Right hindlimb (tissue), 1 donor: Measurements from ENCODE around the gene CLCN7.

Source experiments
- DNase-seq: peaks from one replicate; pipeline ENCODE4 v3.0.0-alpha.2; 2018

The CLCN7 gene

DNA sequence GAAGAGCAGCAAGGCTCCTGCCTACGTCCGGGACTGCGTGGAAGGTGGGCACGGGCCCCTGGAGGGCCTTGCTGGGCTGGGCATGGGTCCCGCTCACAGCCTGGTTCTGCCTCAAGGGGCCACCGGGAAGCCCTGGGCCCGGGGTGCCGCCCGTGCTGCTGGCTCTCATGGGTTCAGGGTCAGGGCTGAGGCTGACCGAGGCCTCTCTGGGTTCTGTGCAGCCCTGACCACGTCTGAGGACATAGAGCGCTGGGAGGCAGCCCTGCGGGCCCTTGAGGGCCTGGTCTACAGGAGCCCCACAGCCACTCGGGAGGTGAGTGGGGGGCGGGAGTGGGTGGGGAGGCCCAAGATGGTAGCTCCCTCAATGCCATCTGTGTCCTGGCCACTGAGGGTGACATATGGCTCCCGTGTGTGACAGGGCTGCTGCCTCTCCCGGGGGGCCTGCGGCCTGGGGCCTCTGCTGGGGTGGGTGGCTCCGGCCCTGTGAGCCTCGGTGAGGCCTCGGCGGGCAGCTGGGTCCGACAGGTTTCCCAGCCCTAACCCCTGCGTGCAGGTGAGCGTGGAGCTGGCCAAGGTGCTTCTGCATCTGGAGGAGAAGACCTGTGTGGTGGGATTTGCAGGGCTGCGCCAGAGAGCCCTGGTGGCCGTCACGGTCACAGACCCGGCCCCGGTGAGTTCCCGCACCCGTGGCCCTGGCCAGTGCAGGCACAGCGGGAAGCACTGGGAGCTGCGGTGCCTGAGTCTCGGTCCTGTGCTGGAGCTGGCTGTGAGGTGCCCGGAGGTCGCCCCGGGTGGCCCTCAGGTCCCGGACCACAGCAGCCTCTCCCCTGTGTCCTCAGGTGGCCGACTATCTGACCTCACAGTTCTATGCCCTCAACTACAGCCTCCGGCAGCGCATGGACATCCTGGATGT lies 27.5 kb upstream of the CLCN7 start:
- DNase-seq = no peak

DNA sequence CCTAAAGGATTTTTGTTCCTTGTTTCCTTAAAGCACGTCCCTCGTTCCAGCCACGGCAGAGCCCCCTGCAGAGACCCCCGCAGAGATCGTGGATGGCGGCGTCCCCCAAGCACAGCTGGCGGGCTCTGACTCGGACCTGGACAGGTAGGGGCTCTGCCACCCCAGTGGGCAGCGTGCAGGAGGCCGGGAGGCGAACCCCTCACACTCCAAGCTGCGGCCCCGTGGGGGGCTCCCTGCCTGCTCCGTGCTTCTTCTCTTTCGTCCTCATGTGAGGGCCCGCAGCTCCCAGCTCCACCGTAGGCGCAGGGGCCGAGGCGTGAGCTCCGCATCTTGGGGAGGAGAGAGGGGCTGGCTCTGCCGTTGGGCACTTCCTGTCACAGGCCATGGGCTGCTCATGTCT lies 26.8 kb upstream of the CLCN7 start:
- DNase-seq = no peak

DNA sequence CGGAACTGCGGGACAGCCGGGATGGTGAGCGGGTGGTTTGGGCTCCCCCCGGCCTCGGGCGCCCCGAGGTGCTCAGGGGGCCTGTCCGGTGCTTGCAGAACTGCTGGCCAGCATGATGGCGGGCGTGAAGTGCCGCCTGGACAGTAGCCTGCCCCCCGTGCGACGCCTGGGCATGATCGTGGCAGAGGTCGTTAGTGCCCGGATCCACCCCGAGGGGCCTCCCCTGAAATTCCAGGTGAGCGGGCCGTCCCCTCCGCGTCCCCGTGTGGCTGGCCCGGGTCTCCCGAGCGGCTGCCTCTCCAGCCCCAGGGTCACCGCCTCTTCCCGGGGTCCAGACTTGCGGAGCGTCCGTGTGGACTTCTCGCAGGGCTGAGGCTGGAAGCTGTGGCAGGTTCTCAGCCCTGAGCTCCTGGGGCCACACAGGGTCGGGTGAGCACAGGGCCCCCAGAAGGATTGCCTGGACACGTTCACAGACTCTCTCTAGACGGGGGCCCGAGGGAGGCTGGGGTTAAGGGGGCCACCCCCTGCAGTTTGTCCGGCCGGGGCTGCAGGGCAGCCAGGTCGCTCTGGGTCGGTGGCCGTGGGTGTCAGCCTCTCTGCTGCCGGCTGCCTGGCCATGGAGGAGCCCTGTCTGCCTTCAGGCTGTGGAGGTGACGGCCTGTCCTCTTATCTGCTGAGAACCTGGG lies 25.8 kb upstream of the CLCN7 start:
- DNase-seq = no peak

DNA sequence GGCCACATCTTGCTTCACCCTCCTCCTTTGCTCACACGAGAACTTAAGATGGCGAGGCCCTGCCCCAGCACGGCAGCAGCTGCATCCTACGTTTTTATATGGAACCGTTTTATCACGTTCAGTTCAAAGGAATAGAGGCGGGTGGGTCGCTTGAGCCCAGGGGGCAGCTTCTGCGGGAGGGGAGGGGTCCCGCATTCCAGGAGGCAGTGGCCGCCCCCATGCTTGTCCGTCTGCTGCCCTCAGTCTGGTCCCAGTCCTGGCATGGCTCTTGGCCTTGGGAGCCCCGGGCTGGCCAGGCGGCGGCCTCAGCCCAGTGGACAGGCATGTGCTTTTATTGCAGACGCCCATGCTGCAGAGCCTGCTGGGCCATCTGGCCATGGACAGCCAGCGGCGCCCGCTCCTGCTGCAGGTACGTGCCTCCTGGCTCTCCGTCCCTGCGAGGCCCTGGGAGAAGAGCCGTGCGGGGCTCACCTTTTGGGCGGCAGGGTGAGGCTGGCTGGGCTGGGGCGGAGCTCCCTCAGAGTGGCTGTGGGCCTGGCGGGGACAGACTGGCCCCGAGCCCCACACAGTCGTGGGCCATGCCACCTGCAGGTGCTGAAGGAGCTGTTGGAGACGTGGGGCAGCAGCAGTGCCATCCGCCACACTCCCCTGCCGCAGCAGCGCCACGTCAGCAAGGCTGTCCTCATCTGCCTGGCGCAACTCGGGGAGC lies 25.1 kb upstream of the CLCN7 start:
- no peak for DNase-seq

DNA sequence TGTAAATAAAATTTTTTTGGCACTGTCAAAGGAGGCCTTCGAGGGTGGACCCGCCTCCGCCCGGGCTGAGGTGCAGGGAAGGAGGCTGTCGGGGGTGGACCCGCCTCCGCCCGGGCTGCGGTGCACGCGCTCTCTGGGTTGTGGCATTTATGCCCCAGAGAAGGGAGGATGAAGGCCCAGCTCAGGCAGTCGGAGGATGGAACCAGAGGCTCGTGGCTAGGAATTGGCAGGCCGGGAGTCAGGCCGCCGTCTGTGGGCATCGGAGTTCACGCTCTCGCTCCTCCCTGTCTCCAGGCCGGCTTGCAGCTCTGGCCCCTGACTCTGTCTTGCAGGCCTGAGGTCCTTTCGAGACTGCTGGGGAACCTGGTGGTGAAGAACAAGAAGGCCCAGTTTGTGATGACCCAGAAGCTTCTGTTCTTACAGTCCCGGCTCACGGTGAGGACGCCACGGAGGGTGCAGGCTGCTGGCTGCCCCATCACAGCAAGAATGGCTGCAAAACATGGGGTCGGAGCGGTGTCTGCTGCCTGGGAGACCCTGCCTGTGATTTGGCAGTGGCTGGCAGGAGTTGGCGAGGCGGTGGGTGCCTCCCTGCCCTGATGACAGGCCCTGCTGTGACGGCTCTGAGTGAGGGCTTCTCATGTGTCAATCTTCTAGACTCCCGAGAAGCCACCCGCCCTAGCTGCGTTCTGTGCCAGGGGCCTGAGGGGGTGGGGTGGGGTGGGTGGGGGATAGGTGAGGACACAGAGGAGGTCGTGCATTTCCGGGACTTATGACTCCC lies 24.3 kb upstream of the CLCN7 start:
- DNase-seq = no peak

DNA sequence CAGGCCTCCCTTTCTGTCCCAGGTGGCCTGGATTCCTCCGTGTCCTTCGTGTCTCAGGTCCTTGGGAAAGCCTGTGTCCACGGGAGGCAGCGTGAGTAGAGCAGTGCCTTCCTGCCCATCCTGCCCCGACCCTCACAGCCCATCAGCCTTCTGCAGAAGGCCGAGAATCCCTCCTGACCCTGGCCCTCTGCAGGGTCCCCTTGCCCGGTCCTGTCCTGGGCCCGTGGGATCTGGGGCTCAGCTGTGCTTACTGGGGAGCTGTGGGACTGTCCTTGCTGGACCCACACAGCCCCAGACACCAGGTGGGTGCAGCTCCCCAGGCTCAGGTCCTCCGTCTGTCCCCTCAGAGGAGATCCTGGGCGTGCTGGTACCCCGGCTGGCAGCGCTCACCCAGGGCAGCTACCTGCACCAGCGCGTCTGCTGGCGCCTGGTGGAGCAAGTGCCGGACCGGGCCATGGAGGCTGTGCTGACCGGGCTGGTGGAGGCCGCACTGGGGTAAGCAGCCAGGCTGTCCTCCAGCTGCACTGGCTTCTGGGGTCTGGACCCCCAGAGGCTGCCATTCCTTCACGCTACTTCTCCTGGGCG lies 22.3 kb upstream of the CLCN7 start:
- no peak for DNase-seq

DNA sequence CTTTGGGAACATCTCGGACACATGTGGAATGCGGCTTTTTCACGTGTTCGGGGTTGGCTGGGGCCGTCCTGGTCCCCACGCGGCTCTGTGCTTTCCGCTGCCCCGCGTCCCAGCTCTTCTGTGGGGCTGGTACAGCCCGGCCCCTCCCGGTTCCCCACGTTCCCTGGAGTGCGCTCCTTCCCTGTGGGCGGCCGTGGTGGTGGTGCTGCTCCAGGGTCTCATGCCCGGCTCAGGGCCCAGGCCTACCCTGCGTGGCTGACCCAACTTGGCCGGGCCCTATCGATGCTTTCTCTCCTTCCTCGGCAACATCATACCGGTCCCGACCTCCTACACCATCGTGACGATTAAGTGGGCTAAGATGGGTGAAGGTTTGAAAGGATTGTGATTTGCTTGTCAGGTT lies 21.6 kb upstream of the CLCN7 start:
- DNase-seq = no peak

DNA sequence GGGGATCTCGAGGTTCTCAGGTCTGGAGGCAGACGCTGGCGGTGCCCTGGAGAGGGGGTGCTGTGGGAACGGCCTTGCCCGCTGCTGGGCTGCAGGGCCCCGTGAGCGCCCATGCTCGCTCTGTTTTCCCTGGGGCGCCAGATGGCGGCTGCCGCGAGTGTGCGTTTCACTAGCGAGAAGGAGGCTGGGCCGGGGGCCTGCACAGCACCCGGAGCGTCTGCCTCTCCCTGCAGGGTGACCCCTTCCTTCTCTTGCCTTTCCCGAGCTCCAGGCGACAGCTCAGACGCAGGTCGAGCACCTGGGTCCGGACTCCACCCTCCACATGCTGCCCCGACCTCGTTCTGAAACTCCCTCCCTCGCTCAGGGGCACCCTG lies 21.0 kb upstream of the CLCN7 start:
- no peak for DNase-seq

DNA sequence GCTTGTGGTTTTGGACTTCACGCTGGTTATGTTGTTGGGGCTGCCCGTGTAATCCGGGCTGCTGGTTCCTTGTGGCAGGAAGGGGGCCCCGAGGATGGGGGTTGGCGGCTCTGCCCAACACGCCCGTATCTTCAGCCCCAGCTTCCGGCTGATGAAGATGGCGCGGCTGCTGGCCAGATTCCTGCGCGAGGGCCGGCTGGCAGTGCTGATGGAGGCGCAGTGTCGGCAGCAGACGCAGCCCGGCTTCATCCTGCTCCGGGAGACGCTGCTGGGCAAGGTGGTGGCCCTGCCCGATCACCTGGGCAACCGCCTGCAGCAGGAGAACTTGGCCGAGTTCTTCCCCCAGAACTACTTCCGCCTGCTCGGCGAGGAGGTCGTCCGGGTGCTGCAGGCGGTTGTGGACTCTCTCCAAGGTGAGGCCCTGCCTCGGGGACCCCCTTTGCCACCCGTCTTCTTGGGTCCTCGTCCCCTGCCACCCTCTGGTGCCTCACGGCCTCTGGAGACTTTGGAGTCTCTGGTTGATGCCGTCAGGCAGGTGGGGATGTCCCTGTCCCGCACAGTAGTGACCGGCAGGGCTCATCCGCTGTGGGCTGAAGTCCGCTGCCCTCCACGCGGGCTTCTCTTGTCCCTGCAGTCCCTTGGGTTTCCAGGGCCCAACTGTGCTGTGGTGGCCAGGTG lies 20.5 kb upstream of the CLCN7 start:
- no peak for DNase-seq

DNA sequence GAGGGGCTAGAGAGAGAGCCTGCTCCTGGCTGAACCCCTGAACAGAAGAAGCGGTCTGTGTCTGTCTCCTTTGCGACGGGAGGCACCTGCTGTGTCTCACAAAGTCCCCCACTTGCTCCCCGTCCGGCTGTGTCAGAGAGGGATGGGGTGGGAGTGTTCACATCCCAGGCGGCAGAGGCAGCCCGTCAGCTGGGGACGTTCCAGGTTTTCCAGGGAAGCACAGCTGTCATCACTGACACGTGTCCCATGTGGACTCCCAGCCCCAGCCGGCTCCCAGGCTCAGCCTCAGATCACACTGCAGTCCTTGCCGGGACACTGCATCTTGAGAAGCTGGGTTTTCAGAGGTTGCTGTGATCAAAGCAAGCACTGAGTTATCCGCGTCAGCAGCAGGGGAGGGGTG lies 19.9 kb upstream of the CLCN7 start:
- peak; percentile 69 for DNase-seq

DNA sequence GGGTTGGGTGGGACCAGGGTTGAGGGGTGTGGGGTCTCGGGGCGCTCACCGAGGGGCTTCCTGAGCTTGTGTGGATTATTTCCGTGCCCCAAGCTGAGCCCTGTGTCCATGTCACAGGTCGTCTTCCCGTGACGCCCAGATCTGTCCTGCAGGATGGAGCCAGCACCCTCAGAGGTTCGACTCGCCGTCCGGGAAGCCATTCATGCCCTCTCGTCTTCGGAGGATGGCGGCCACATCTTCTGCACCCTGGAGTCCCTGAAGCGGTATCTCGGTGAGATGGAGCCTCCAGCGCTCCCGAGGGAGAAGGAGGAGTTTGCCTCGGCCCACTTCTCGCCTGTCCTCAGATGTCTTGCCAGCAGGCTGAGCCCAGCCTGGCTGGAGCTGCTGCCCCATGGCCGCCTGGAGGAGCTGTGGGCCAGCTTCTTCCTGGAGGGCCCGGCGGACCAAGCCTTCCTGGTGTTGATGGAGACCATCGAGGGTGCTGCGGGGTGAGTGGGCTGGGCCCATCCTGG lies 19.4 kb upstream of the CLCN7 start:
- no peak for DNase-seq

DNA sequence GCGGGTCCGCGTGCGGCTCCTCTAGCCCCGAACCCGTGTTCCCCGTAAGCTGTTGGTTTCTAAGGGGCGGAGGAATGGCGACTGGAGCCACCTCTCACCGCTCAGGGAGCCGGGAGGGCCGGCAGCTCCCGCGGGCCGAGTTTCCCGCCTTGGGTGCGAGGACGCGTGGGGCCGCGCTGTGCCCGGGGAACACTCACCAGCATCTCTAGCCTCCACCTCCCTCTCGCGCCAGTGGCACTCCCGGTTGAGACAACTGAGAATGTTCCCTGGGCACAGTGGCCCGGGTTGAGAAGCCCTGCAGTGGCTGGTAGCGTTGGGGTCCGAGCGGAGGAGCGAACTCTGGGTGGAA lies 18.9 kb upstream of the CLCN7 start:
- no peak for DNase-seq

DNA sequence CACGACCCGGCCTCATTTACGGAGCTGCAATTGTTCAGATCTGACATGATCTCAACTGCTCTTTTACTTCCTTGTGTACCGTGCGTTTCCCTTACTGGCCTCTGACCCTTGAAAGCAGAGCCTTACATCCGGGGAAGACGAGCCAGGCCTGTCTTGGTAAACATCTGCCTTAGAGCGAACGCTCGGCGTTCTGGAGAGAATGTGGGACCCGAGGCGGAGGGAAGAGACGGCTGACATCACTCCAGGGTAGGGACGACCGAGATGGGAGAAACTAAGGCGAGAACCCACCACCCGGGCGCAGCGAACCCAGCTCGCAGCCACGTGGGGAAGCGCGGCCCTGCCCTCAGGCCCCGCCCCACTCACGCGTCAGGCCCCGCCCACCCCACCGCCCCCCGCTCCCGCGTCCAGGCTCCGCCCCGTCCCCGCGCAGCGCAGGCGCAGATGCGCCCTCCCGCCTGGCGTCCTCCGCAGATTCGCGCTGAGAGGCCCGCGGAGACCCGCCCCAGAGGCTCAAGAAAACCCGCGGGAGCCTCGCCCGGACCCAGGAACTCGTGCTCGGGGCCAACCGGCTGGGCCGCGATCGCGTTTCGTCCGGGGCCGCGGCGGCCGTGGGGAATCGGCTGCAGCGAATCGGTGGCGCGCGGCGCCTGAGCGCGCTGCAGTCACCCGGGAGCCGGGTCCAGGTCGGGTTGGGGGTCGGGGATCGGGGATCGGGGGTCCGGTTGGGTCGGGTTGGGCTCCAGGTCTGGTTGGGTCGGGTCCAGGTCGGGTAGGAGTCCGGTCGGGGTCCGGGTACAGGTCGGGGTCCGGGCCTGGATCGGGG lies 18.3 kb upstream of the CLCN7 start, which contains the start of gene TELO2:
TSS of gene TELO2 (plus strand) at position 438 of the 823 bp plus-strand sequence. CDS start 922 bp downstream, outside the sequence.
- DNase-seq = peak; percentile 89

DNA sequence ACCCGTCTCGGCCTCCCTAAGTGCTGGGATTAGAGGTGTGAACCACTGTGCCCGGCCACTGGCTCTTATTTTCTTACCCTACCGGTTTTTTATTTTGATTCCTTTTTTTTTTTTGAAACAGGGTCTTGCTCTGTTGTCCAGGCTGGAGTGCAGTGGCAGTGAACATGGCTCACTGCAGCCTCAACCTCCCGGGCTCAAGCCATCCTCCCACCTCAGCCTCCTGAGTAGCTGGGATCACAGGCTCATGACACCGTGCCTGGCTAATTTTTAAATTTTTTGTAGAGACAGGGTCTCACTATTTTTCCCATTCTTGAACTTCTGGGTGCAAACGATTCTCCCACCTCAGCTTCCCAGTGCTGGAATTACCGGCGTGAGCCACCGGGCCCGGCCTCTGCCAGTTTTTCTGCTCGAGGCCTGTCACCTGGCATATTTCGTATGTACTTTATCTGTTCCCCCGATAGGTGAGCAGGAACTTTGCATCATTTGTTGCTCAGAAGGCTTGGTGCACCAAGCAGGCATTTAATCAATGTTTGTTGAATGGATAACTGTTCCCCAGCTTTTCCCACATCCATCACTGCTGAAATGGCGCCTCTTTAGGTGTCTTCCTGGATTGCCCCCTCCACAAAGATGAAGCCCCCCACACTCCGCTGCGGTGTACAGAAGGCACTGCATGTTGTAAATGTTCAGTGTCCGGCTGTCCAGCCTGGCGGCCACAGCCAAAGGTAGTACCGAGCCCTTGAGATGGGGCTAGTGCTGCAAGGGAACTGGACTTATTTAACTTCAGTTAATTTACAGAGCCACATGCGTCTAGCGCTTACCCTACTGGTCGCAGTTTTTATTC lies 17.5 kb upstream of the CLCN7 start:
- DNase-seq = no peak

DNA sequence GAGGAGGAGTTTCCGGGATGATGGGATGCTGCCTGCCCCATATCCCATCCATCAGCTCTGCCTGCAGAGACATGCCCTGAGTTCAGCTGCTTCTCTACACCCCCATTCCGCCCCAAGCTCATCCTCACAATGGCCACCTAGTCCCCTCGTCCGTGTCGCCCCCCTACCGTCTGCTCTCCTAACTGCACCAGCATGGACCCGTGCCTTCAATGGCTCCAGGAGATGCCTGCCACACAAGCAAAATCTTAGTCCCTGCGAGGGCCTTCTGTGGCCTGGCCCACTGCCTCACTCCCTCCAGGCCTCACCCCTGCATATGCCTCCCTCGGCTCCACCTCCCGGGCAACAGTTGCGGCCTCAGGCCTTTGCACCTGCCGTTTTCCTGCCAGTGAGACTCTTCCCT lies 16.5 kb upstream of the CLCN7 start:
- no peak for DNase-seq

DNA sequence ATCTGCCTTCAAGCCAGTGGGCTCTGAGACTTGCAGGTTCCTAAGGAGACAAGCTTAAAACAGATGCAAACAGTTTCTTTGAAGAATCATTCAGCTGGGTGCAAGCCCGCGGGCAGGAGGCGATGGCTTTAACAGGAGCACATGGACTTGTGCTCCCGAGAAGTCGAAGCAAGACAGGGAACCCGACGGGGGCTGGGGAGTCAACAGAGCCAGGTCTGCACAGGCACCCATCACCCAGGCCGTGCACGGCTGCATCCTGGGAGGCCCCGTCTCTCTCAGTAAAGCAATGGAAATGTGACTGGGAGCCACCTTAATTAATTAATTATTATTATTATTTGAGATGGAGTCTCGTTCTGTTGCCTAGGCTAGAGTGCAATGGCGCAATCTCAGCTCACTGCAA lies 14.2 kb upstream of the CLCN7 start:
- DNase-seq = no peak

DNA sequence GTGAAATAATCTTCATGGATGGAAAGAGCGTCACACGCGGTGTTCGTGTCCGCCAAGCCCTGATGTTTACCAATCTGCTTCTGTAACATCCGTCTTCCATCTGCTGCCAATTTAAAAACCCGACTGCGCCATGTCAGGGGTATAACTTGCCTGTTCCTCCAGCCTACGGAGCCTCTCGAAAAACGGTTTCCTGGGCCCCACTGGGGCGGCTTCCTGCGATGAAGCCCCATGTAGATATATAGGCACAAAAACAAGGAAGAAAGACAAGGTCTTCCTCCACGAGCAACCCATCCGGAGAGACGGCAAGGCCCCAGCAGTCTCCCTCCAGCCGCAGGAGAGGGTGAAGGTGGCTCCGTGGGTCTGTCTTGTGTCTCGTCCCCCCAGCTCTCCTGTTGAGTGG lies 13.8 kb upstream of the CLCN7 start, which contains the start of gene PTX4:
TSS of gene PTX4 (minus strand) at position 326 of the 400 bp plus-strand sequence. CDS start at position 291, 35 bp downstream.
- no peak for DNase-seq

DNA sequence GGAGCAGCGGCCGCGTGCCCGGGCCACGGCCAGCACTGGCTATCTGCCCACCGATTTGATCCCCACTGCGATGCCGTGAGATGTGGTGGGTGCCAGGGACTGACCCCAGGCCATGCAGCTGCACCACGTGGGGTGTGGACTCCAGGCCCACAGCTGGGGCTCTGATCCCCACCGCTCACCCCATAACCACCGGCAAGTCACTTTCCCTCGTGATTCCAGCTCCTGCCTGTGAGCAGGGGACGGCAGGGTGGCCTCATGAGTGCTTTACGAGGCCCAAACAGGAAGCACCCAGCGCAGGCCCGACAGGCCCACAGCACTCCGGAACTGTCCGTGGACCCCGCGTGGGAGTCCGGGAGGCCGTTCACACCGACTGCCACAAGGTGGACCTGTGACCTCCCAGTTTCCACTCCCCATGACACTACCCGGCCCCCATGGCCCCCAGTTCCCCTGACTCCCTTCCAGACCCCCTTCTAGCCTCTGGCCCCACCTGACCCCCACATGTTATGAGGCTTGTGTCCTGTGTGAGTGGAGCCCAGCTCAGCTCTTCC lies 13.3 kb upstream of the CLCN7 start:
- no peak for DNase-seq

DNA sequence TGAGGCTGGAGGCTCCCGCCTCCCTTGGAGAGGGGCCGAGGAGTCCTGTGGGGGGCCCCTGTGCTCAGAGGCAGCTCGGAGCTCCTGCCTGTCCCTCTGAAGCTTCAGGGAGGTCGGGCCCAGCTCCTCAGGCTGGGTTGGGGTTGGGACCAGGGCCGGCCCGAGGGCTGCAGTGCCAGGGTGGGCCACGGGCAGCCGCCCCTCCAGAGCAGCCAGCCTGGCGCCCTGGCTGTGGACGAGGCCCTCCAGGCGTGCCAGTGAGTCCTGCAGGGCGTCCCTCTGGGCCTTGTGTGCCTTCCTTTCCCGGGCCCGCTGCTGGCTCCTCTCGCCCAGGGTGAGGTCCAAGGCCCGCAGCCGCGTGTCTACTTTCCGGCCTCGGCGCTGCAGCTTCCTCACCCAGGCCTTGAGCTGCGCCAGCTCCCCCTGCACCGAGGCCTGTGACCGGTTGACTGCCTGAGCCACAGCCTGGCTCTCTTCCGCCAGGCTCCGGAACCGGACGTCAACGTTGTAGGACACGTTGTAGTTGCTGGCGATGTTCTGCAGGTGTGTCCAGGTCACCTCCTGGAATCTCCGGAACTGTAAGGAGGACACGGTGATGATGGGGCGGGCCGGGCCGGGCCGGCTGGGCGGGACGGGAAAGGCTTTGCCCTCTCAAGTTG lies 12.7 kb upstream of the CLCN7 start:
- DNase-seq = no peak
